NCI-H1105 (cell line): ENCODE results near the gene NNMT.

Experiments
- DNase-seq: peaks from one replicate; lab custom pipeline; 2025; lab: John Stamatoyannopoulos, UW

The NNMT gene

GRCh38 chr11:114284914-114285313 lies 11.3 kb upstream of the NNMT start:
- DNase-seq = no peak

- DNase-seq = no peak
Measured at GRCh38 chr11:114285599-114285998, 10.6 kb upstream of the NNMT start.

GRCh38 chr11:114286229-114286628 lies 10.0 kb upstream of the NNMT start:
- no peak for DNase-seq

GRCh38 chr11:114287154-114287553 lies 9.0 kb upstream of the NNMT start:
- no peak for DNase-seq

- DNase-seq = no peak
Measured at GRCh38 chr11:114288136-114288535, 8.1 kb upstream of the NNMT start.

GRCh38 chr11:114289779-114290178 lies 6.4 kb upstream of the NNMT start:
- no peak for DNase-seq

GRCh38 chr11:114290503-114291235 lies 5.5 kb upstream of the NNMT start:
- no peak for DNase-seq

- no peak for DNase-seq
Measured at GRCh38 chr11:114291381-114291780, 4.8 kb upstream of the NNMT start.

- no peak for DNase-seq
Measured at GRCh38 chr11:114291842-114292680, 4.1 kb upstream of the NNMT start.

- no peak for DNase-seq
Measured at GRCh38 chr11:114293201-114293711, 2.9 kb upstream of the NNMT start.

- DNase-seq = no peak
Measured at GRCh38 chr11:114296605-114297372, 590 bp downstream of the NNMT start.

- no peak for DNase-seq
Measured at GRCh38 chr11:114297806-114298709, 1.9 kb downstream of the NNMT start.

- DNase-seq = no peak
Measured at GRCh38 chr11:114298710-114299109, 2.5 kb downstream of the NNMT start.

GRCh38 chr11:114301088-114301487 lies 4.9 kb downstream of the NNMT start:
- no peak for DNase-seq

GRCh38 chr11:114301927-114302326 lies 5.7 kb downstream of the NNMT start:
- DNase-seq = no peak

- DNase-seq = no peak
Measured at GRCh38 chr11:114302663-114303062, 6.5 kb downstream of the NNMT start.

GRCh38 chr11:114304065-114304464 lies 7.9 kb downstream of the NNMT start:
- DNase-seq = no peak

- no peak for DNase-seq
Measured at GRCh38 chr11:114304969-114305368, 8.8 kb downstream of the NNMT start.

GRCh38 chr11:114307524-114308203 lies 11.5 kb downstream of the NNMT start:
- DNase-seq = no peak

- DNase-seq = no peak
Measured at GRCh38 chr11:114308689-114309089, 12.5 kb downstream of the NNMT start.

GRCh38 chr11:114309517-114309916 lies 13.3 kb downstream of the NNMT start:
- no peak for DNase-seq
